ENCODE data around the gene FAM110D.

DNA sequence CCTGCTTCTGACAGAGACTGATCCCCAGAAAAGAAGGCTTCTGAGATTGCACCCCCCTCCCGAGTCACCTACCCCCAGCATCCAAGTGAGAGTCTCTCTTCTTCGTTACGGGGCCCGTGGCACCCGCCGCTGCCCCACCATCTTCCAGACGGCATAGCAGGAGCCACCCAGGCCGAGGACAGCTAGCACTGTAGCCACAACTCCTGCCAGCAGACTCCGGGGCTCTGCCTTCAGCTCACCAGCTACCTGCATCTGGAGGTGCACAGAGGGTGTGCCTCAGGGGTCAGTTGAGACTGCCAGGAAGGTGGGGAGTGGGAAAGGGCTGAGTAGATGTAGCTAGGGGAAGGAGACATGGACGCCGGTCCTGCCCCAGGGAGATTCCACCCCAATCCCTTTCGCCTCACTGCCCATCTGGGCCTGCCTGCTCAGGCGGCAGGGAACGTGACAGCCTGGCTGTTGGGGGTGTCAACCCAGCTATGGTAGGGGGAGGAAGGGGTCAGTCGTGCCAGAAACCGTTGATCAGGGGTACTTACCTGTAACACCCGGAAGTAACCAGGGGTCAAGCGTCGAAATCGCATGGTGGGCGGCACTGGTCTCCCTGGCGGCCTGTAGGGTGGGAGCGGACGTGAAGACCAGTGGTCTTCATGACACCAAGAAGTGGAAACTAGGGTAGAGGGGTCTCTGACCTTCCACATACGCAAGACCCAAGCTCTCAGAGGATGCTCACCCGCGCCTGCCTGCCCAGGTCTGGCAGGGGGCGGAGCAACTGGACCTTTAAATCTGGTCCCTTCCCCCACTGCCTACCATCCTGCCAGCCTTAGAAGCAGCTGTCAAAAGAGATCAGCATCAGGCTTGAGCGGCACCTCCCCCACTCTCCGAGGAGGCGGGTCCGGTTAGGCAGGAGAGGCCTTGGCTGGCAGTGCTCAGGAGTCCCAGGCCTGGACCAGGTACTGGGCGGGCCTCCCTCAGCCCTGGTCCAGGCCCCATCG, 12.5 kb downstream of the FAM110D start, which contains the start of gene ZNF593OS:
- TF ChIP-seq, protein P1, sequence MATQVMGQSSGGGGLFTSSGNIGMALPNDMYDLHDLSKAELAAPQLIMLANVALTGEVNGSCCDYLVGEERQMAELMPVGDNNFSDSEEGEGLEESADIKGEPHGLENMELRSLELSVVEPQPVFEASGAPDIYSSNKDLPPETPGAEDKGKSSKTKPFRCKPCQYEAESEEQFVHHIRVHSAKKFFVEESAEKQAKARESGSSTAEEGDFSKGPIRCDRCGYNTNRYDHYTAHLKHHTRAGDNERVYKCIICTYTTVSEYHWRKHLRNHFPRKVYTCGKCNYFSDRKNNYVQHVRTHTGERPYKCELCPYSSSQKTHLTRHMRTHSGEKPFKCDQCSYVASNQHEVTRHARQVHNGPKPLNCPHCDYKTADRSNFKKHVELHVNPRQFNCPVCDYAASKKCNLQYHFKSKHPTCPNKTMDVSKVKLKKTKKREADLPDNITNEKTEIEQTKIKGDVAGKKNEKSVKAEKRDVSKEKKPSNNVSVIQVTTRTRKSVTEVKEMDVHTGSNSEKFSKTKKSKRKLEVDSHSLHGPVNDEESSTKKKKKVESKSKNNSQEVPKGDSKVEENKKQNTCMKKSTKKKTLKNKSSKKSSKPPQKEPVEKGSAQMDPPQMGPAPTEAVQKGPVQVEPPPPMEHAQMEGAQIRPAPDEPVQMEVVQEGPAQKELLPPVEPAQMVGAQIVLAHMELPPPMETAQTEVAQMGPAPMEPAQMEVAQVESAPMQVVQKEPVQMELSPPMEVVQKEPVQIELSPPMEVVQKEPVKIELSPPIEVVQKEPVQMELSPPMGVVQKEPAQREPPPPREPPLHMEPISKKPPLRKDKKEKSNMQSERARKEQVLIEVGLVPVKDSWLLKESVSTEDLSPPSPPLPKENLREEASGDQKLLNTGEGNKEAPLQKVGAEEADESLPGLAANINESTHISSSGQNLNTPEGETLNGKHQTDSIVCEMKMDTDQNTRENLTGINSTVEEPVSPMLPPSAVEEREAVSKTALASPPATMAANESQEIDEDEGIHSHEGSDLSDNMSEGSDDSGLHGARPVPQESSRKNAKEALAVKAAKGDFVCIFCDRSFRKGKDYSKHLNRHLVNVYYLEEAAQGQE (IDR thresholded peaks at IDR 0.05; ENCODE audit: insufficient read depth in 1 of 2, low read depth in 2 of 2, low read length in 2 of 2), result no peak
- TF ChIP-seq TAF1 (IDR thresholded peaks at IDR 0.05; ENCODE audit: borderline replicate concordance, insufficient read depth, low read length), result no peak
- TF ChIP-seq POLR2AphosphoS5 (IDR thresholded peaks at IDR 0.05; ENCODE audit: low read depth, low read length), result no peak
- TF ChIP-seq SIN3A (IDR thresholded peaks at IDR 0.05; ENCODE audit: borderline replicate concordance, insufficient read depth, low read length), result no peak
- no peak for TF ChIP-seq FOXP2 (optimal IDR thresholded peaks at IDR 0.05; ENCODE audit: borderline replicate concordance, extremely low read depth, extremely low read length, insufficient read depth)
